PC-9 (cell line): ENCODE results near the gene DNAAF9. TPM values are rescaled to one million over a fixed set of nuclear protein-coding genes. Genes with fewer than 3 reads are reported as not detected.

Source experiments
- BruUV-seq: library from RNA; stranded (reverse); fragments of 400-500 nt; replicated peaks from 2 replicates; lab custom pipeline; 2021; lab: Mats Ljungman, UMichigan
- CTCF ChIA-PET: fragments of 300-600 bp; sonication (Branson Sonifier 250); formaldehyde crosslinking; loops from one replicate; lab custom pipeline; 2022; ENCODE audit warnings: antibody characterized with exemption; lab: Charles Lee
- POLR2A ChIA-PET: fragments of 300-600 bp; sonication (Branson Sonifier 250); formaldehyde crosslinking; loops from one replicate; lab custom pipeline; 2022; ENCODE audit warnings: antibody characterized with exemption; ENCODE audit not compliant: unreplicated experiment; lab: Charles Lee
- DNase-seq, 2 experiments: peaks; one replicate each; pipeline versions ENCODE4 v3.0.0 to v3.0.0-alpha.2; 2015 to 2022; ENCODE audit warnings: mixed read lengths in 1 of 2
- H2AFZ ChIP-seq: fragments of 200-600 bp; sonication (generic); 2 replicates; pipeline ENCODE4 v1.8.1; 2017; ENCODE audit warnings: antibody characterized with exemption
- H3F3A ChIP-seq: fragments of 200-600 bp; sonication (generic); 2 replicates; pipeline ENCODE4 v1.8.1; 2017; ENCODE audit warnings: antibody characterized with exemption, mild to moderate bottlenecking, low read depth; ENCODE audit not compliant: insufficient read depth
- H3K27ac ChIP-seq: fragments of 200-600 bp; sonication (generic); 2 replicates; pipeline ENCODE4 v1.6.1; 2016; ENCODE audit warnings: mixed run types
- H3K27me3 ChIP-seq: fragments of 200-600 bp; sonication (generic); 2 replicates; pipeline ENCODE4 v1.6.1; 2016; ENCODE audit warnings: low read depth, mixed run types; ENCODE audit not compliant: insufficient read depth
- H3K36me3 ChIP-seq: fragments of 200-600 bp; sonication (generic); 2 replicates; pipeline ENCODE4 v1.6.1; 2016; ENCODE audit warnings: low read depth, mixed run types
- H3K4me1 ChIP-seq: fragments of 200-600 bp; sonication (generic); replicated peaks from 2 replicates; pipeline ENCODE4 v1.6.1; 2016; ENCODE audit warnings: mixed run types; ENCODE audit not compliant: insufficient read depth
- H3K4me2 ChIP-seq: fragments of 200-600 bp; sonication (generic); 2 replicates; pipeline ENCODE4 v1.6.1; 2017; ENCODE audit warnings: mixed run types
- H3K4me3 ChIP-seq: fragments of 200-600 bp; sonication (generic); 2 replicates; pipeline ENCODE4 v1.6.1; 2016; ENCODE audit warnings: mixed run types
- H3K79me2 ChIP-seq: fragments of 200-600 bp; sonication (generic); 2 replicates; pipeline ENCODE4 v1.6.1; 2017; ENCODE audit warnings: low read depth, mixed run types
- H3K9me2 ChIP-seq: fragments of 200-600 bp; sonication (generic); 2 replicates; pipeline ENCODE4 v1.8.1; 2017; ENCODE audit warnings: mild to moderate bottlenecking; ENCODE audit not compliant: insufficient read depth
- H3K9me3 ChIP-seq: fragments of 200-600 bp; sonication (generic); 2 replicates; pipeline ENCODE4 v1.8.1; 2016; ENCODE audit warnings: low read depth; ENCODE audit not compliant: insufficient read depth
- H4K20me1 ChIP-seq: fragments of 200-600 bp; sonication (generic); 2 replicates; pipeline ENCODE4 v1.8.1; 2017; ENCODE audit not compliant: insufficient read depth
- CTCF ChIP-seq: fragments of 200-600 bp; sonication (generic); conservative IDR thresholded peaks from 2 replicates; pipeline ENCODE4 v1.6.1; 2017; ENCODE audit warnings: mixed run types, antibody characterized with exemption, mild to moderate bottlenecking, moderate library complexity
- EZH2 ChIP-seq: fragments of 200-600 bp; sonication (generic); IDR thresholded peaks from 2 replicates; pipeline ENCODE4 v1.8.0; 2017; ENCODE audit warnings: antibody characterized with exemption, low read depth
- intact Hi-C: fragments of 100-400 bp; cut with micrococcal nuclease; formaldehyde crosslinking; loops from one replicate; pipeline ENCODE4 v1.10.0; 2022; ENCODE audit not compliant: unreplicated experiment
- total RNA-seq: library from RNA; stranded (reverse); gene quantifications from 2 replicates; pipeline ENCODE4 v1.2.3, GENCODE V29; 2021

The DNAAF9 gene
- total RNA-seq, 1 experiment from 2014 or later: 2.6 TPM

- no peaks in the 10 kb centered on the region for H3K79me2 ChIP-seq
- H3K36me3 ChIP-seq: no peaks in the 10 kb centered on the region
- no peaks in the 10 kb centered on the region for H4K20me1 ChIP-seq
- BruUV-seq: no TSS peak
- H3K9me3 ChIP-seq: no peaks in the 10 kb centered on the region
- ChIA-PET POLR2A (no interaction called here), CTCF (no interaction called here)
- no peak for DNase-seq
- H3K9me2 ChIP-seq: no peaks in the 10 kb centered on the region
- H3K27me3 ChIP-seq: no peaks in the 10 kb centered on the region
- H3F3A ChIP-seq: peaks cover 13% of the 10 kb centered on the region
- no peak overlapping the region for H3K27ac ChIP-seq
- no peak overlapping the region for H3K4me3 ChIP-seq
- no peak for TF ChIP-seq CTCF
- TF ChIP-seq EZH2: no peak
- peaks cover 5% of the 10 kb centered on the region; the same call in 1 of the 2 replicates for H3K4me1 ChIP-seq
- H2AFZ ChIP-seq: no peak overlapping the region
- intact Hi-C loops: loop anchor here (5.0 kb wide), 1 partner anchor 153 kb away; no protein-coding TSS in a partner anchor
- H3K4me2 ChIP-seq: peak overlapping the region; percentile 99; the same call in 1 of the 2 replicates
Measured at GRCh38 chr20:3409417-3409816, 1.9 kb upstream of the DNAAF9 start.

GRCh38 chr20:3407771-3408637 lies 535 bp upstream of the DNAAF9 start:
- BruUV-seq: no TSS peak
- no peak for TF ChIP-seq CTCF
- no peak for TF ChIP-seq EZH2
- Histone ChIP-seq H3K9me2 (no peaks in the 10 kb centered on the region), H3K4me1 (peaks cover 5% of the 10 kb centered on the region; the same call in 1 of the 2 replicates), H3F3A (peaks cover 13% of the 10 kb centered on the region), H4K20me1 (no peaks in the 10 kb centered on the region), H3K27me3 (no peaks in the 10 kb centered on the region), H3K4me2 (peak overlapping the region; percentile 99), H3K4me3 (peak overlapping the region; percentile 68), H3K79me2 (no peaks in the 10 kb centered on the region), H2AFZ (peak overlapping the region; percentile 99), H3K36me3 (no peaks in the 10 kb centered on the region), H3K27ac (no peak overlapping the region), H3K9me3 (no peaks in the 10 kb centered on the region)
- DNase-seq: peak; percentile 41 to 68
- intact Hi-C loops: loop anchor here (1.0 to 5.0 kb wide), 3 partner anchors 38 to 154 kb away; no protein-coding TSS in a partner anchor
- POLR2A ChIA-PET: interaction anchor here (0.6 kb wide), 1 partner anchor 64 kb away, joined by 10 read pairs; no protein-coding TSS in a partner anchor
- CTCF ChIA-PET: interaction anchor here (0.6 kb wide), 1 partner anchor 443 kb away, joined by 4 read pairs; no protein-coding TSS in a partner anchor

GRCh38 chr20:3406481-3407039 lies 909 bp downstream of the DNAAF9 start:
- Histone ChIP-seq H3K4me2 (peak overlapping the region; percentile 99), H3K4me1 (peaks cover 5% of the 10 kb centered on the region; the same call in 1 of the 2 replicates), H2AFZ (no peak overlapping the region; the same call in 1 of the 2 replicates), H3K9me3 (no peaks in the 10 kb centered on the region), H3K4me3 (peak overlapping the region; percentile 68; the same call in 1 of the 2 replicates), H3K27ac (no peak overlapping the region), H3K79me2 (no peaks in the 10 kb centered on the region), H3K9me2 (no peaks in the 10 kb centered on the region), H4K20me1 (no peaks in the 10 kb centered on the region), H3K36me3 (no peaks in the 10 kb centered on the region), H3K27me3 (no peaks in the 10 kb centered on the region), H3F3A (peaks cover 13% of the 10 kb centered on the region)
- TF ChIP-seq CTCF (no peak), EZH2 (no peak)
- CTCF ChIA-PET: interaction anchor here (0.6 kb wide), 1 partner anchor 470 kb away, joined by 11 read pairs; no protein-coding TSS in a partner anchor
- POLR2A ChIA-PET: interaction anchor here (0.7 kb wide), 1 partner anchor 56 kb away, joined by 4 read pairs; no protein-coding TSS in a partner anchor
- intact Hi-C loops: loop anchor here (5.0 kb wide), 1 partner anchor 156 kb away; no protein-coding TSS in a partner anchor
- no TSS peak for BruUV-seq
- no peak for DNase-seq
